Bronchial epithelial cell (primary cell): ENCODE results near the gene FAM53B. TPM values are rescaled to one million over a fixed set of nuclear protein-coding genes. Genes with fewer than 3 reads are reported as not detected.

ENCODE experiments used
- DNase-seq: peaks from one replicate; pipeline ENCODE4 v3.0.0-alpha.2; 2010; ENCODE audit warnings: low read depth
- FAIRE-seq: peaks from 2 replicates; lab custom pipeline; 2011; peaks lifted over from hg19 to GRCh38; lab: Jason Lieb, UNC
- H3K27me3 ChIP-seq: 2 replicates; pipeline ENCODE4 v1.5.1; 2011; ENCODE audit warnings: low read length; ENCODE audit not compliant: control insufficient read depth, insufficient read depth
- H3K36me3 ChIP-seq: 2 replicates; pipeline ENCODE4 v1.5.1; 2011; ENCODE audit warnings: low read length; ENCODE audit not compliant: control insufficient read depth, insufficient read depth
- H3K4me3 ChIP-seq: 2 replicates; pipeline ENCODE4 v1.5.1; 2011; ENCODE audit warnings: mild to moderate bottlenecking, low read depth, low read length, control low read depth
- total RNA-seq: library from RNA; depleted of rRNA; stranded (reverse); fragments of >200 nt; gene quantifications from 2 replicates; pipeline ENCODE4 v1.2.1, GENCODE V29; 2014
- TF ChIP-seq, protein P1 (sequence below): IDR thresholded peaks from 2 replicates; pipeline ENCODE4 v1.5.1; 2011; ENCODE audit warnings: mild to moderate bottlenecking, moderate library complexity, low read length, control low read depth, inconsistent platforms; ENCODE audit not compliant: insufficient read depth, severe bottlenecking

FAM53B gene
- total RNA-seq, 1 donor from 2014 or later: 19.5 TPM

DNA sequence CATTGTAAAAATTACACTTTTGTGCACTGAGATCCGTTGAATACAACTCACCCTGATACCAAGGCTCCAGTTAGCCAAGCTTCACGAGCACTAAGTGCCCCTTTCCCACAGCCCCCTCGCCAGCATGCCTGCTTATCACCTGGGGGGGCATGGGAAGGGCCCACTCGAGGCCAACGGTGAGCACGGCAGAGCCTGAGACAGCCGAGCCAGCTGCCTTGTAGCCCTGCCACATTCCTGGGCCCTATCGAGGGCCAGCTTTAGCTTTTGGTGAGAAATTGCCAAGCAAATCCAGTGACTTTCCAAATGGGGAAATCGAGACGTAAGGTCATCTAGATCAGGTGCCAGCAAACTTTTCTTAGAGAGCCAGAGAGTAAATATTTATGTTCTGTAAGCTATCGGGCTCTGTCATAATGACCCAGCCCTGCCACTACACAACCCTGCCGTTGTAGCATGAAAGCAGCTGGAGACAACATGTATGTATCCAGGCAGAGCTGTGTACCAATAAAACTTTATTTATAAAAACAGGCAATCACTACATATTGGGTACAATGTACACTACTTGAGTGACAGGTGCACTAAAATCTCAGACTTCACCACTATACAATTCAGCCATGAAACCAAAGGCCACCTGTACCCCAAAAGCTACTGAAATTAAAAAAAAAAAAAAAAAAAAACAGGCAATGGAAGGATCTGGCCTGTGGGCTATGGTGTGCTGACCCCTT is 83.6 kb downstream of the FAM53B start:
- no peaks in the 10 kb centered on the region for H3K27me3 ChIP-seq
- H3K4me3 ChIP-seq: no peak overlapping the region
- no peak for FAIRE-seq
- no peak for DNase-seq
- TF ChIP-seq, protein P1, sequence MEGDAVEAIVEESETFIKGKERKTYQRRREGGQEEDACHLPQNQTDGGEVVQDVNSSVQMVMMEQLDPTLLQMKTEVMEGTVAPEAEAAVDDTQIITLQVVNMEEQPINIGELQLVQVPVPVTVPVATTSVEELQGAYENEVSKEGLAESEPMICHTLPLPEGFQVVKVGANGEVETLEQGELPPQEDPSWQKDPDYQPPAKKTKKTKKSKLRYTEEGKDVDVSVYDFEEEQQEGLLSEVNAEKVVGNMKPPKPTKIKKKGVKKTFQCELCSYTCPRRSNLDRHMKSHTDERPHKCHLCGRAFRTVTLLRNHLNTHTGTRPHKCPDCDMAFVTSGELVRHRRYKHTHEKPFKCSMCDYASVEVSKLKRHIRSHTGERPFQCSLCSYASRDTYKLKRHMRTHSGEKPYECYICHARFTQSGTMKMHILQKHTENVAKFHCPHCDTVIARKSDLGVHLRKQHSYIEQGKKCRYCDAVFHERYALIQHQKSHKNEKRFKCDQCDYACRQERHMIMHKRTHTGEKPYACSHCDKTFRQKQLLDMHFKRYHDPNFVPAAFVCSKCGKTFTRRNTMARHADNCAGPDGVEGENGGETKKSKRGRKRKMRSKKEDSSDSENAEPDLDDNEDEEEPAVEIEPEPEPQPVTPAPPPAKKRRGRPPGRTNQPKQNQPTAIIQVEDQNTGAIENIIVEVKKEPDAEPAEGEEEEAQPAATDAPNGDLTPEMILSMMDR: no peak
- H3K36me3 ChIP-seq: peaks cover 4% of the 10 kb centered on the region

DNA sequence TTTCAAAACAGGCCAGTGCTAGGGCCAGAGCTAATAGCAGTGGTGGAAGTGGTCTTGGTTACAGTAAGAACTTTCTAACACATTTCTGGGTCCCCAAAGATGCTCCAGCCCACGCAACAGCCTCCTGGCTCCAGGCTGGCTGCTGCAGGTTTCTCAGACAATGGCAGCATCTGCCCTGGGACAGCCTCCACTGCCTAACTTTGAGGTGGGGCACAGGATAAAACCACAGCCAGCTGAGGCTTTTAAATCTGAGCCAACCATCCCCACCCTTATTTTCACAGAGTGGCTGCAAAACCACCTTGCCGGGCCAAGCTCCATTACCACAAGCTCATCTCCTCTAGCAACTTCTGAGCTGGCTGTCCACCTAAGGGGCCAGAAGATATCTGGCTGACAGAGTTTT is 84.8 kb downstream of the FAM53B start:
- Histone ChIP-seq H3K36me3 (peaks cover 4% of the 10 kb centered on the region), H3K4me3 (no peak overlapping the region), H3K27me3 (no peaks in the 10 kb centered on the region)
- TF ChIP-seq, protein P1: no peak
- FAIRE-seq (no peak), DNase-seq (no peak)

DNA sequence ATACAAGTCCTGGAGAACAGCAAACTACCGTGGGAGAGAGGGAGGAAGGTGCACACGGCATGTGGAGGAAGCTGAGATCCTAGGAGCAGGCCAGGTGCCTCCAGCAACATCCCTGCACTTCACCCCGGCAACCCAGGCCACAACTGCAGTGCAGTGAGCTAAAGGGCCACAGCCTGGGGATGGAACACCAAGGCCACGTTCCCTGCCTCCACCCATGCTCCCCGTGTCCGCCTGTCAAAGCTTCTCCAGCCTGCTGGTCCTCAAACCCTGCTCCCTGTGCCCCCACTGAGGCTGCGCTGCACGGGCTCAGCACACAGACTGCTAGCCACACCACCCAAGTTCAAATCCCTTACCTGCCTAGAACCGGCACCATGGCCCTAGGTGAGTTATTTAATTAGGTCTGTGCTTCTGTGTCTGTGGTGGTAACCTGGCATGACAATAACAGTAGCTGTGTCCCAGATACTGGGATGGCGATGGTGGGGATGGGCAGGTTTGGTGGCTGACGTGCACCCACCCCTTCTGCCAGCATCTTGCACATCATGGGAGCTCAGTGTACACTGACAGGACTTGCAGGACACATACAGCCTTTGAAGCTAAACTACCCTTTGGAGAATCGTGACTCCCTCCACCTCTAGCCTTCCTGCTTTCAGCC is 85.5 kb downstream of the FAM53B start:
- H3K4me3 ChIP-seq: no peak overlapping the region
- no peaks in the 10 kb centered on the region for H3K27me3 ChIP-seq
- FAIRE-seq (no peak), DNase-seq (no peak)
- H3K36me3 ChIP-seq: peaks cover 1% of the 10 kb centered on the region
- TF ChIP-seq, protein P1: no peak

DNA sequence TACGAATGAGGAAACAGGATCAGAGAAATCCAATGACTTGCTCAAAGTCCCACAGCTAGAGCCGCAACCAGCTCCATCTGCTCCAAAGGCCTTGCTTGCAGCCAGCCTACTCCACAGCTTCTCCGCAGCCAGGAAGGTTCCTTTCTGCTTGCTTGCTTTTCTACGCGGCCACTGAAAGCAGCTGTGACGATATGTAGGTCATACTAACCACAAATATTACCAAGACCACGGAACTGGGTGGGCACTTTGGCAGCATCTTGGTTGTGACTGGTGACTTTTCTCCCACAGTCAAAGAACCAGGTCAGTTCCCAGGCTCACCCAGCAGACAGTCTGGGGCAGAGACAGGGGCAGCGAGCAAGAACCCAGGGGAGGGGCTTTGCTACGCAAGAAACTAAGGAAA is 86.4 kb downstream of the FAM53B start:
- DNase-seq (no peak), FAIRE-seq (no peak)
- no peak overlapping the region for H3K4me3 ChIP-seq
- TF ChIP-seq, protein P1: no peak
- no peaks in the 10 kb centered on the region for H3K27me3 ChIP-seq
- peaks cover 4% of the 10 kb centered on the region for H3K36me3 ChIP-seq

DNA sequence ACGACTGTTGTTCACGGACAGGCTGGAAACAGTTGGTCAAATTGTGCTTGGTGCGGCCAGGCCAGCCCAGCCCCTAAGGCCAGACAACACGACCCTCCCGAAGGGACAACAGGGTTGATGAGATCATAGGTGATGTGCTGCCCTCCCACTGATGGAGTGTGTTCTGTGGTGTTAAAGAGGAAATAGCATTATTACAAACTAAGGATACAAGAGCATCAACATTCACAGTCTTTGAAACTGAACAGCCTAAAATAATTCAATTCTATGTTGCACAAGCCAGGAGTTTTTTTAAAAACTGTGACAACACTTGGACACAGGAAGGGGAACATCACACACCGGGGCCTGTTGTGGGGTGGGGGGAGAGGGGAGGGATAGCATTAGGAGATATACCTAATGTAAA is 87.6 kb downstream of the FAM53B start:
- TF ChIP-seq, protein P1: no peak
- no peak for FAIRE-seq

More for the DNA sequence above, 87.6 kb downstream of the FAM53B start:
- no peak overlapping the region for H3K4me3 ChIP-seq
- no peak for DNase-seq
- H3K36me3 ChIP-seq: peaks cover 4% of the 10 kb centered on the region
- no peaks in the 10 kb centered on the region for H3K27me3 ChIP-seq
